SK-N-SH treated with all-trans-retinoic acid at 6 μM for 48 hours (cell line): ENCODE measurements around the gene PRSS2.

Experiments
- ATAC-seq: fragments of 200-7000 bp; cut with Tn5 transposase; 3 replicates; pipeline ENCODE4 v1.9.1; 2020; ENCODE audit warnings: mild to moderate bottlenecking, moderate library complexity
- ARNTL ChIP-seq: fragments of 450-650 bp; formaldehyde crosslinking; IDR thresholded peaks from 2 replicates; pipeline ENCODE4 v1.5.0; 2020; ENCODE audit warnings: low read depth, mild to moderate bottlenecking, moderate library complexity, borderline replicate concordance
- BACH2 ChIP-seq: fragments of 250-450 bp; sonication (Bioruptor Pico); IDR thresholded peaks from 2 replicates; pipeline ENCODE4 v1.9.0; 2021; ENCODE audit warnings: mild to moderate bottlenecking, borderline replicate concordance
- CSDC2 ChIP-seq: fragments of 250-450 bp; sonication (Bioruptor Pico); IDR thresholded peaks from 2 replicates; pipeline ENCODE4 v1.5.0; 2020; ENCODE audit warnings: mild to moderate bottlenecking, moderate library complexity
- ESRRG ChIP-seq: fragments of 250-450 bp; sonication (Bioruptor Pico); IDR thresholded peaks from 2 replicates; pipeline ENCODE4 v1.6.1; 2021; ENCODE audit warnings: mild to moderate bottlenecking
- GLIS3 ChIP-seq: fragments of 250-450 bp; sonication (Bioruptor Pico); IDR thresholded peaks from 2 replicates; pipeline ENCODE4 v1.5.0; 2020; ENCODE audit warnings: mild to moderate bottlenecking, moderate library complexity
- ISL1 ChIP-seq: fragments of 250-450 bp; sonication (Bioruptor Pico); IDR thresholded peaks from 2 replicates; pipeline ENCODE4 v2.1.2; 2022; ENCODE audit warnings: mild to moderate bottlenecking, moderate library complexity
- PPARA ChIP-seq: fragments of 250-450 bp; sonication (Bioruptor Pico); IDR thresholded peaks from 2 replicates; pipeline ENCODE4 v1.5.0; 2020; ENCODE audit warnings: mild to moderate bottlenecking, borderline replicate concordance
- RARB ChIP-seq: fragments of 250-450 bp; sonication (Bioruptor Pico); IDR thresholded peaks from 2 replicates; pipeline ENCODE4 v1.8.0; 2021; ENCODE audit warnings: mild to moderate bottlenecking, moderate library complexity
- TCF4 ChIP-seq: fragments of 250-450 bp; sonication (Bioruptor Pico); IDR thresholded peaks from 2 replicates; pipeline ENCODE4 v1.8.0; 2021; ENCODE audit warnings: mild to moderate bottlenecking, moderate library complexity, borderline replicate concordance
- TOX ChIP-seq: fragments of 250-450 bp; sonication (Bioruptor Pico); IDR thresholded peaks from 2 replicates; pipeline ENCODE4 v1.8.0; 2021; ENCODE audit warnings: mild to moderate bottlenecking, moderate library complexity, borderline replicate concordance
- ZC3H10 ChIP-seq: fragments of 250-450 bp; sonication (Bioruptor Pico); IDR thresholded peaks from 2 replicates; pipeline ENCODE4 v1.5.1; 2021; ENCODE audit warnings: mild to moderate bottlenecking, moderate library complexity
- ZFP30 ChIP-seq: fragments of 450-650 bp; formaldehyde crosslinking; IDR thresholded peaks from 2 replicates; pipeline ENCODE4 v1.5.0; 2022; ENCODE audit warnings: mild to moderate bottlenecking, moderate library complexity
- TF ChIP-seq, protein P1 (sequence below): fragments of 250-450 bp; sonication (Bioruptor Pico); IDR thresholded peaks from 2 replicates; pipeline ENCODE4 v1.5.1; 2021; ENCODE audit warnings: mild to moderate bottlenecking, moderate library complexity
- TF ChIP-seq, protein P2 (sequence below): fragments of 250-450 bp; sonication (Bioruptor Pico); IDR thresholded peaks from 2 replicates; pipeline ENCODE4 v1.5.0; 2020; ENCODE audit warnings: mild to moderate bottlenecking, moderate library complexity
- TF ChIP-seq, protein P3 (sequence below): fragments of 250-450 bp; sonication (Bioruptor Pico); IDR thresholded peaks from 2 replicates; pipeline ENCODE4 v1.8.0; 2020; ENCODE audit warnings: mild to moderate bottlenecking, moderate library complexity, borderline replicate concordance
- TF ChIP-seq, protein P4 (sequence below): fragments of 250-450 bp; sonication (Bioruptor Pico); IDR thresholded peaks from 2 replicates; pipeline ENCODE4 v1.5.1; 2020; ENCODE audit warnings: low read depth, mild to moderate bottlenecking, moderate library complexity

The PRSS2 gene

GRCh38 chr7:142752376-142753225 lies 18.2 kb upstream of the PRSS2 start:
- TF ChIP-seq TCF4 (CRISPR knock-in tag) (no peak), TOX (CRISPR knock-in tag) (no peak), RARB (CRISPR knock-in tag) (no peak), ESRRG (CRISPR knock-in tag) (no peak), CSDC2 (CRISPR knock-in tag) (no peak)
- TF ChIP-seq, protein P1, sequence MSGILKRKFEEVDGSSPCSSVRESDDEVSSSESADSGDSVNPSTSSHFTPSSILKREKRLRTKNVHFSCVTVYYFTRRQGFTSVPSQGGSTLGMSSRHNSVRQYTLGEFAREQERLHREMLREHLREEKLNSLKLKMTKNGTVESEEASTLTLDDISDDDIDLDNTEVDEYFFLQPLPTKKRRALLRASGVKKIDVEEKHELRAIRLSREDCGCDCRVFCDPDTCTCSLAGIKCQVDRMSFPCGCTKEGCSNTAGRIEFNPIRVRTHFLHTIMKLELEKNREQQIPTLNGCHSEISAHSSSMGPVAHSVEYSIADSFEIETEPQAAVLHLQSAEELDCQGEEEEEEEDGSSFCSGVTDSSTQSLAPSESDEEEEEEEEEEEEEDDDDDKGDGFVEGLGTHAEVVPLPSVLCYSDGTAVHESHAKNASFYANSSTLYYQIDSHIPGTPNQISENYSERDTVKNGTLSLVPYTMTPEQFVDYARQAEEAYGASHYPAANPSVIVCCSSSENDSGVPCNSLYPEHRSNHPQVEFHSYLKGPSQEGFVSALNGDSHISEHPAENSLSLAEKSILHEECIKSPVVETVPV (CRISPR knock-in tag), result no peak
- TF ChIP-seq, protein P2, sequence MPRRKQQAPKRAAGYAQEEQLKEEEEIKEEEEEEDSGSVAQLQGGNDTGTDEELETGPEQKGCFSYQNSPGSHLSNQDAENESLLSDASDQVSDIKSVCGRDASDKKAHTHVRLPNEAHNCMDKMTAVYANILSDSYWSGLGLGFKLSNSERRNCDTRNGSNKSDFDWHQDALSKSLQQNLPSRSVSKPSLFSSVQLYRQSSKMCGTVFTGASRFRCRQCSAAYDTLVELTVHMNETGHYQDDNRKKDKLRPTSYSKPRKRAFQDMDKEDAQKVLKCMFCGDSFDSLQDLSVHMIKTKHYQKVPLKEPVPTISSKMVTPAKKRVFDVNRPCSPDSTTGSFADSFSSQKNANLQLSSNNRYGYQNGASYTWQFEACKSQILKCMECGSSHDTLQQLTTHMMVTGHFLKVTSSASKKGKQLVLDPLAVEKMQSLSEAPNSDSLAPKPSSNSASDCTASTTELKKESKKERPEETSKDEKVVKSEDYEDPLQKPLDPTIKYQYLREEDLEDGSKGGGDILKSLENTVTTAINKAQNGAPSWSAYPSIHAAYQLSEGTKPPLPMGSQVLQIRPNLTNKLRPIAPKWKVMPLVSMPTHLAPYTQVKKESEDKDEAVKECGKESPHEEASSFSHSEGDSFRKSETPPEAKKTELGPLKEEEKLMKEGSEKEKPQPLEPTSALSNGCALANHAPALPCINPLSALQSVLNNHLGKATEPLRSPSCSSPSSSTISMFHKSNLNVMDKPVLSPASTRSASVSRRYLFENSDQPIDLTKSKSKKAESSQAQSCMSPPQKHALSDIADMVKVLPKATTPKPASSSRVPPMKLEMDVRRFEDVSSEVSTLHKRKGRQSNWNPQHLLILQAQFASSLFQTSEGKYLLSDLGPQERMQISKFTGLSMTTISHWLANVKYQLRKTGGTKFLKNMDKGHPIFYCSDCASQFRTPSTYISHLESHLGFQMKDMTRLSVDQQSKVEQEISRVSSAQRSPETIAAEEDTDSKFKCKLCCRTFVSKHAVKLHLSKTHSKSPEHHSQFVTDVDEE (CRISPR knock-in tag), result no peak
- ATAC-seq, result no peak

- TF ChIP-seq, protein P1 (CRISPR knock-in tag), result no peak
- no peak for TF ChIP-seq ISL1 (CRISPR knock-in tag)
- no peak for TF ChIP-seq TCF4 (CRISPR knock-in tag)
- no peak for TF ChIP-seq ARNTL (CRISPR knock-in tag)
- no peak for TF ChIP-seq ZFP30 (CRISPR knock-in tag)
- TF ChIP-seq, protein P2 (CRISPR knock-in tag), result no peak
- no peak for TF ChIP-seq TOX (CRISPR knock-in tag)
- no peak for TF ChIP-seq GLIS3
- TF ChIP-seq ESRRG (CRISPR knock-in tag), result no peak
- TF ChIP-seq RARB (CRISPR knock-in tag), result no peak
- TF ChIP-seq CSDC2 (CRISPR knock-in tag), result no peak
- TF ChIP-seq PPARA (CRISPR knock-in tag), result no peak
- TF ChIP-seq, protein P3, sequence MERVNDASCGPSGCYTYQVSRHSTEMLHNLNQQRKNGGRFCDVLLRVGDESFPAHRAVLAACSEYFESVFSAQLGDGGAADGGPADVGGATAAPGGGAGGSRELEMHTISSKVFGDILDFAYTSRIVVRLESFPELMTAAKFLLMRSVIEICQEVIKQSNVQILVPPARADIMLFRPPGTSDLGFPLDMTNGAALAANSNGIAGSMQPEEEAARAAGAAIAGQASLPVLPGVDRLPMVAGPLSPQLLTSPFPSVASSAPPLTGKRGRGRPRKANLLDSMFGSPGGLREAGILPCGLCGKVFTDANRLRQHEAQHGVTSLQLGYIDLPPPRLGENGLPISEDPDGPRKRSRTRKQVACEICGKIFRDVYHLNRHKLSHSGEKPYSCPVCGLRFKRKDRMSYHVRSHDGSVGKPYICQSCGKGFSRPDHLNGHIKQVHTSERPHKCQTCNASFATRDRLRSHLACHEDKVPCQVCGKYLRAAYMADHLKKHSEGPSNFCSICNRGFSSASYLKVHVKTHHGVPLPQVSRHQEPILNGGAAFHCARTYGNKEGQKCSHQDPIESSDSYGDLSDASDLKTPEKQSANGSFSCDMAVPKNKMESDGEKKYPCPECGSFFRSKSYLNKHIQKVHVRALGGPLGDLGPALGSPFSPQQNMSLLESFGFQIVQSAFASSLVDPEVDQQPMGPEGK (CRISPR knock-in tag), result no peak
- TF ChIP-seq ZC3H10 (CRISPR knock-in tag), result no peak
- no peak for TF ChIP-seq BACH2 (CRISPR knock-in tag)
- TF ChIP-seq, protein P4, sequence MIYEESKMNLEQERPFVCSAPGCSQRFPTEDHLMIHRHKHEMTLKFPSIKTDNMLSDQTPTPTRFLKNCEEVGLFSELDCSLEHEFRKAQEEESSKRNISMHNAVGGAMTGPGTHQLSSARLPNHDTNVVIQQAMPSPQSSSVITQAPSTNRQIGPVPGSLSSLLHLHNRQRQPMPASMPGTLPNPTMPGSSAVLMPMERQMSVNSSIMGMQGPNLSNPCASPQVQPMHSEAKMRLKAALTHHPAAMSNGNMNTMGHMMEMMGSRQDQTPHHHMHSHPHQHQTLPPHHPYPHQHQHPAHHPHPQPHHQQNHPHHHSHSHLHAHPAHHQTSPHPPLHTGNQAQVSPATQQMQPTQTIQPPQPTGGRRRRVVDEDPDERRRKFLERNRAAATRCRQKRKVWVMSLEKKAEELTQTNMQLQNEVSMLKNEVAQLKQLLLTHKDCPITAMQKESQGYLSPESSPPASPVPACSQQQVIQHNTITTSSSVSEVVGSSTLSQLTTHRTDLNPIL (CRISPR knock-in tag), result no peak
- no peak for ATAC-seq
These were observed 17.4 kb upstream of the PRSS2 start for GRCh38 chr7:142753366-142753765.
